ENCODE results near the gene AP3B1.

GRCh38 chr5:78113689-78114264 lies 180.7 kb downstream of the AP3B1 start:
- TF ChIP-seq CTCF (conservative IDR thresholded peaks at IDR 0.05 in 1 of 2, IDR thresholded peaks at IDR 0.05 in 1 of 2; ENCODE audit: extremely low read depth in 1 of 2, insufficient read depth in 1 of 2, low read depth in 1 of 2, low read length in 2 of 2) = no peak
- no peak for TF ChIP-seq EZH2 (IDR thresholded peaks at IDR 0.05; ENCODE audit: borderline replicate concordance, low read length)
